Measurements from ENCODE around the gene SCGB1A1.

The SCGB1A1 gene

DNA sequence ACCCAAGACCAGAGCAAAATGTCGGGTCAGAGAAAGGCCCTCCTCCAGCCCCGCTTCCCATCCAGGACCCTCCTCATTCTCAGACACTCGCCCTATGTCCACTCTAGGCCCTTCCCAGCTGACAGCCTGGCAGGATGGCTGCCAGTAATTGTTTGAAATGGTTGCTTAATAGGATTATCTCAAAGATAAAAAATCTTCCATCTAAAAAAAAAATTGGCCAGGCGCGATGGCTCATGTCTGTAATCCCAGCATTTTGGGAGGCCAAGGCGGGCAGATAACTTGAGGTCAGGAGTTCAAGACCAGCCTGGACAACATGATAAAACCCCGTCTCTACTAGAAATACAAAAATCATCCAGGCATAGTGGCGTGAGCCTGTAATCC lies 32.4 kb downstream of the SCGB1A1 start:
- no peak for DNase-seq

GRCh38 chr11:62452261-62452660 lies 33.4 kb downstream of the SCGB1A1 start:
- DNase-seq, result no peak

DNA sequence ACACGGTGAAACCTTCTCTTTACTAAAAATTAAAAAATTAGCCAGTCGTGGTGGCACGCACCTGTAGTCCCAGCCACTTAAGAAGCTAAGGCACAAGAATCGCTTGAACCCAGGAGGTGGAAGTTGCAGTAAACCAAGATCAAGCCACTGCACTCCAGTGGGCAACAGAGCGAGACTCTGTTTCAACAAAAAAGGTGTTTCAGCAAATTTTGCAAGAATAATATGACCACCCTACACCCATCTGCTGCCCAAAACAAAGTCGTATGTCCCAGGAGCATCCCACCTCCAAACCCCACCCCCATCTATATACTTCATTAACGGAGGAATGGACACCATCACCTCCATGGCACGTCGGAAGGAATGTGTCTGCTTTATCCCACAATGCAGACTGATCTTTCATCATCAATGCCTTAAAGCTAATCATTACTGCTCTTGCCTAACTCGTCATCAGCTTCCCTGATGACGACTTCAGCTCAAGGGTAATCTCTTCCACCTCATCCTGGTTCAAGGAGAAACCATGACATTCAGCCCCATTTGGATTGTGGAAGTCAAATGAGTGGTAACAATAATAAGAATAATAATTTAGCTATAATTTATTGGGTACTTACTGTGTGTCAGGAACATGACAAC lies 34.1 kb downstream of the SCGB1A1 start:
- no peak for DNase-seq

GRCh38 chr11:62456630-62457029 lies 37.8 kb downstream of the SCGB1A1 start:
- DNase-seq, result no peak

DNA sequence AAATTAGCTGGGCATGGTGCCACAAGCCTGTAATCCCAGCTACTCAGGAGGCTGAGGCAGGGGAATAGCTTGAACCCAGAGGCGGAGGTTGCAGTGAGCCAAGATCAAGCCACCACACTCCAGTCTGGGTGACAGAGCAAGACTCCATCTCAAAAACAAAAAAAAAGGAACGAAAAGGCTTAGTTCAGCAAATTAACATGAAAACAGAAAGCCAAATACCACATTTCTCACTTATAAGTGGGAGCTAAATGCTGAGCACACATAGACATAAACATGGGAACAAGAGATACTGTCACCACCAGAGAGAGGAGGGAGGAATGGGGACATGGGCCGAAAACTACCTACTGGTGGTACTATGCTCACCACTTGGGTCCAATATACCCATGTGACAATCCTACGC lies 38.6 kb downstream of the SCGB1A1 start:
- no peak for DNase-seq

DNA sequence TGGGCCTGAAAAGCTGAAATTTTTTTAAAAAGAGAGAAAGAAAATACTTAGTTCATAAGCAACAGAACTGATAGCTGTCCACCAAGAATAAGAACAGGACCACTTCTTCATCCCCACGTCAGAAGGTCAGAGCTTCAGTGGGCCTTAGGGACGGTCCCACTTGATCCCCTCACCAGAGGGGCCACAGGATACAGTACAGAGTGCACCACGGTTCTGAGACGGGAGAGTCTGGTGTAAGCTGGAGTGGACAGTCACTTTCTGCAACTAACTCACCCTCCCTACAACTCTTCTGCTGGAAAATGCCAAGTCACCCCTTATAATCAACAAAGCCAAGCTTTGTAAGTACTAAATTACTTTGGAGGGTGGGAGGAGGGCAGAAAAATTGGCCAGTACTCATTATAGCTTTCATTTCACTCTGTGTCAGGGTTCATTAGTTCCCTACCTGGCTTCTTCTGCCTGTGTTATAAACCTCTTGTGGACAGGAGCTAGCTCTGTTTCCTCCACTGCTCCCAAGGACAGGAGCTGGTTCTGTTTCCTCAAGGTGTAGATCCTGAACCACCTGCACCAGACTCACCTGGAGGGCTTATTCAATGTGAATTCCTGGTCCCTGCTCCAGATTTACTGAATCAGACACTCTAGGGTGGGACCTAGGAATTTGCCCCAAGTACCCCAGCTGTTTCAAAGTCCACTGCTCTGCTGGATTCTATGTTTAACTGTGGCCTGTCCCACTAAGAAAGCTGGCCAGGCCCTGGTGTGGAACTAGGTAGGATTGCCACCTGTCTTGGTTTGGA lies 39.6 kb downstream of the SCGB1A1 start:
- no peak for DNase-seq

GRCh38 chr11:62459080-62459479 lies 40.2 kb downstream of the SCGB1A1 start:
- no peak for DNase-seq

DNA sequence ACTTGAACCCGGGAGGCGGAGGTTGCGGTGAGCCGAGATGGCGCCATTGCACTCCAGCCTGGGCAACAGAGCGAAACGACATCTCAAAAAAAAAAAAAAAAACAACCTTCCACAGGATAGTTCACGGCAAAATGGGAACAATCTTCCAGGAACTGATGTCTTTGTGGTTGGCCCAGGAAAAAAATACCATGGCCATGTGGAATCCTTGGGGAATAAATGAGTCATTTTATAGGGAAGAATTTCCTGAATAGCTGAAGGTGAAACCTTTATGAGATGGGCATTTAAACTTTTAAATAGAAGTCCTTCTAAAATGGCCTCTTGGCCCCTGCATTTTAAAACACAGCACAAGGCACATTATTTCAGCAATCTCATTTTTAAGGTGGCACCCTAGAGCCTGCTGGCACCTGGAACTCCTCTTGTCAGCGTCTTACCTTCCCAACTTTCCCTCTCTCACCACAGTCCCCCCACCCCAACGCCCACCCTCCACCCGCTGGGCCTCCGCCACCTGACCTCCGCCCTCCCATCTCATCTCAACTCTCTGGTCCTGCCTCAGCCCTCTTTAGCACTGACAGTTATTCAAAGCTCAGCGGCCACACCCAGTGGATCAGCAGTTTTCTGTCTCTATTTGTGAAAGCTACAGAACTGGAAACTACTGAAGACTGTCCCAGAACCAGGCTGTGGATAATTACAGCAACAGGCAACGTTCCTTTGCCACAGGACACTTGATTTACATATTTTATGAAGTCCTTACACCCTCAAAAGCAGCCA lies 43.1 kb downstream of the SCGB1A1 start:
- DNase-seq, result no peak

DNA sequence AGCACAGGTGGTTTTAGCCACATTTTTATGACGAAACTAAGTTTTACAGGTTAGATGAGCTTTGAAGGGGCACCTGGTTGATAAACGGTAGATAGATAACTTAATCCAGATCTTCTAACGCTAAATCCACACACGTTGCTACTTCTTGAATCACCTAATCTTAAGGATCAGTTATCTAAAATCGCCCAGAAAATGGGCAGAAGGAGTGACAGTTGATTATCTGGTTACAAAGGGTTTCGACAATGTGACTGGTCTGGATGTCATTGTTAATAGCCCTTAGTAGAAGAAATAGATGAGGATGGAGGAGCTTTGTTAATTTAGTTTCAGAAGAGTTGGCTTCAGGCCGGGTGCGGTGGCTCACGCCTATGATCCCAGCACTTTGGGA lies 43.7 kb downstream of the SCGB1A1 start:
- DNase-seq, result no peak

GRCh38 chr11:62463121-62463542 lies 44.3 kb downstream of the SCGB1A1 start:
- DNase-seq, result no peak

DNA sequence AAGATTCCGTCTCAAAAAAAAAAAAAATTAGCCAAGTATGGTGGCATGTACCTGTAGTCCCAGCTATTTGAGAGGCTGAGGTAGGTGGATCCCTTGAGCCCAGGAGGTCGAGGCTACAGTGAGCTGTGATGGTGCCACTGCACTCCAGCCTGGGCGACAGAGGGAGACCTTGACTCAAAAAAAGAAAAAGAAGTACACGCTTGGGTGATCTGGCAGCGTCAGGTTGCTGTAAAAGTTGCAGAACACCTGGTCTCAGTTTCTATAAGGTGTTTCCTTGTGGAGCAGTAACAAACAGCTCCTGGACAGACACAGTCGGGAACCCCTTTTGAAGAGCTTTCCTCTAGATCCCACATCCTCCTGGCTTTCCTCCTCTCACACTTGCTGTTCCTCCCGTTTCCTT lies 45.8 kb downstream of the SCGB1A1 start:
- no peak for DNase-seq

DNA sequence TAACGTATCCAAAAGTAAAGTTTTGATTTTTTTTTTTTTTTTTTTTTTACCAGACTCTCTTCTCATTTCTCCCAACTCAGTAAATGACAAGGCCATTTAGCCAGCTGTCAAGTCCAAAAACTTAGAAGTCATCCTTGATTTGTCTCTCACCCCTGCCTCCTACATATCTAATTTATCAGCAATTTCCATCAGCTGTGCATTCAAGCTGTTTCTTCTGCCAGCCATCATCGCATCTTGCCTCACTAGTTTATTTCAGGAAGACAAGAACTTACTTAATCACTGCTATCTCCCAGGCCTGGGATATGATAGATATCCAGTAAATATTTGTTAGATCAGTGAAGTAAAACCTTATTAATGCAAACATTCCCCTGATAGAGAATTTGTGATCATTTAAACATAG lies 47.6 kb downstream of the SCGB1A1 start:
- DNase-seq, result no peak

DNA sequence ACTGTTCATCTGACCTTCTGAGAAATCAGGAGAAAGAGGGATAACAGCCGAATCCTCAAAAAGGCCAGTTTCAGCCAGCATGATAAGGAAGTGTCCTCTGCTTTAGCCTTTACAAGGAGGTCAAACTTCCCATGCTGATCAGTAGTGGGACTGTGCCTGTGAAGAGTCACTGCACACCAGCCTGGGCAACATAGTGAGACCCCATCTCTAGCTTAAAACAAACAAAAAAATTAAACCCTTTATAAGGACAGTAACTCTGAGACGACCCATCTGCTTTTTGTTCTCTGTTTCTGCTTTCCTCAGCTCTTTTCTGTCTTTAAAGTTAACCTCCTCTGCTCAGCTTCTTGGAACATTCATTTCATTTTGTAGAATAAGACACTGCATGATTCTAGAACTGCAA lies 49.7 kb downstream of the SCGB1A1 start:
- no peak for DNase-seq

DNA sequence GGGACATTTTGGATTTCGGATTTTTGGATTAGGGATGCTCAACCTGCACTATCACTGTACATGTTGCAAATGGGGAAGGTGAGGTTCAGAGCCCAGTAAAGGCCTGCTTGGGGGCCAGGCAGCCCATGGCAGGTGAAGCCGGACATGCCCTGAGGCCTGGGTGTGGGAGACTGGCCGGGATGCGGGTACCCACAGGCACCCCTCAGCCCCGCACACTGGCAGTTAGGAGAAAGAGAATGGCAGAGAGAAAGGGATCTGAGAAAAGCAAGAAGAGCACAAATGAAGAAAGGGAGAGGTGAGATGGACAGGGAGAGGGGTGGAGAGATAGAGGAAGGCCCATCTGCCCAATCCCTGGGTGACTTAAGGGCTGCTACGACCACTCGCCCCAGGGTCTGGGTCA lies 52.8 kb downstream of the SCGB1A1 start:
- DNase-seq, result no peak

GRCh38 chr11:62472063-62472884 lies 53.4 kb downstream of the SCGB1A1 start:
- DNase-seq, result no peak
